T47D (cell line): ENCODE data around the gene AIF1L.

ENCODE experiments used
- DNase-seq, 2 experiments: peaks; one replicate each; pipeline versions ENCODE4 v3.0.0 to v3.0.0-alpha.2; 2011 to 2012; ENCODE audit warnings: low read depth in 1 of 2, low spot score in 1 of 2
- JUND ChIP-seq: IDR thresholded peaks from 2 replicates; pipeline ENCODE4 v1.6.1; 2012; ENCODE audit warnings: low read depth
- in situ Hi-C: cut with HindIII; loops from 2 replicates; pipeline ENCODE4 v1.10.0; 2016; ENCODE audit warnings: low sequenced_read_pairs, low pct_unique_long_range_greater_than_20kb

AIF1L gene

GRCh38 chr9:131122158-131122557 lies 25.8 kb downstream of the AIF1L start:
- no peak for DNase-seq
- in situ Hi-C loops = no loop called here
- TF ChIP-seq JUND = no peak

- DNase-seq = no peak
- no peak for TF ChIP-seq JUND
- in situ Hi-C loops = no loop called here
Observed at GRCh38 chr9:131125038-131125287, 28.6 kb downstream of the AIF1L start.

- peak; percentile 98 to 99 for DNase-seq
- in situ Hi-C loops = no loop called here
- no peak for TF ChIP-seq JUND
Observed at GRCh38 chr9:131125288-131126058, 29.1 kb downstream of the AIF1L start, which contains the start of gene NUP214. NUP214 (plus strand) TSS chr9:131125586; CDS start chr9:131125705, 119 bp downstream.

DNA sequence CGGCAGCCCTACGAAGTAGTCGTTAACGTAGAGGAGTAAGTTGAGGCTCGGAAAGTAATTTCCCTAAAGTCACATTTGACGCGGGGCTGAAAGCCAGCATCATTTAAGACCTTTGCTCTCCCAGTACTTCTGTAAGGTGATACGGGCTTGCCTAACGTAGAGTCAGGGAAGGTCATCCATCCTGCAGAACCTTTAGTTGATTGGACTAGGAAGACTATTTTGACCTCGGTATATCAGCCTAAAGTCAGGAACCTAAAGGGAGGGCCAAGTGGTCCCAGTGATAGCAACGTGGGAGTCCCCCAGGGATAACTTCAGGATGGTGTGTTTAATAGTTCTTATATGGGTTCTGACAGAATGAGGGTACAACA lies 29.7 kb downstream of the AIF1L start:
- no peak for TF ChIP-seq JUND
- in situ Hi-C loops = no loop called here

GRCh38 chr9:131129183-131129582 lies 32.9 kb downstream of the AIF1L start:
- no peak for DNase-seq
- TF ChIP-seq JUND = no peak
- in situ Hi-C loops = no loop called here

More for the DNA sequence above, 29.7 kb downstream of the AIF1L start:
- no peak for DNase-seq

DNA sequence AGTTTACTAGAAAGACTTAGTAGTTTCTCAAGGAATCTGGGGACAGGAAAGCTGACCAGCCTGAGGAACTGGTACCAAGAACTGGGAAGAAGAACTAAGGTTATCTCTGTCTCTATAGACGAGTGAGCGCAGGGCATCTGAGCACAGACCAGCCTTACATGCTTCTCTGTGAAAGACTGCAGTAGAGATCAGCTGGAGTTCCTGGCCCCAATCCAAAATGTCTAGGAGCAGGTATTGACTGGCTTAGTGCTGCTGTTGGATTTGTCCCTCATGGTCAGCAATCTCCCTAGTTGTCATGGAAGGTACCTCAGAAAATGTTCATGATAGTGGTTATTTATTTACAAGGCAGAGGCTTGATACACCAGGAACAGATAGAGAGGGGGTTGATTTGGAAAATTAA lies 42.3 kb downstream of the AIF1L start:
- in situ Hi-C loops = no loop called here

DNA sequence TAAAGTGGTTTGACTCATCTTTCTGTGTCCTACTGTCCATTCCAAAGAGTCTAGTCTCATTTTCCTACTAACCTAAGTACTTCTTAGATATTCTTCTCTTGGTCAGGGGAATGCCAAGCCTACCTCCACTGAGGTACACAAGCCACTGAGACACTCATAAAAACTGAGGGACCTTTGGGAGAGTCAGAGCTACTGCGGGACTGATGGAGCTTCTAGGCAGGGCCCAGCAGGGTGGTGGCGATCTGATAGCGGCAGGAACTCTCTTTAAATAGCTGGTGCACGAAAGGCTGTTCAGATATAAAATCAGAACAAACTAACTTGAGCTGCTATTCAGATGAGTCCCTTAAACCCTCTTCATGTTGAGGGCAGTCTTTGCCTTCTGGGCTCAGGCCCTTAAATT lies 43.8 kb downstream of the AIF1L start:
- in situ Hi-C loops = no loop called here
- no peak for TF ChIP-seq JUND
- no peak for DNase-seq

More for the DNA sequence above, 42.3 kb downstream of the AIF1L start:
- DNase-seq = no peak
- no peak for TF ChIP-seq JUND

DNA sequence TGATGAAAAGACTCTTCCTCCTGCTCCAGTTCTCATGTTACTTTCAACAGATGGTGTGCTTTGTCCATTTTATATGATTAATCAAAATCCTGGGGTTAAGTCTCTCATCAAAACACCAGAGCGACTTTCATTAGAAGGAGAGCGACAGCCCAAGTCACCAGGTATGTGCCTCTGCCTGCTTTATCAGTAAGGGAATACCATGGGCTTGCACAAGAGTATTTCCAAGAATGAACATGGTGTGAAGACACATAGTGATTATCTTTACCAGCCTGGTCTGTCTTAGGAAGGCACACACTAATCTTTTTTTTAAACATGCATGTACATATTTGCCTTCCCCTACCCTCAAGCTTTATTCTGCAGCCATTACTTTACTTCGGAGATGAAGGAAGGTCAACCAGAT lies 44.2 kb downstream of the AIF1L start:
- TF ChIP-seq JUND = no peak
- no peak for DNase-seq
- in situ Hi-C loops = no loop called here

DNA sequence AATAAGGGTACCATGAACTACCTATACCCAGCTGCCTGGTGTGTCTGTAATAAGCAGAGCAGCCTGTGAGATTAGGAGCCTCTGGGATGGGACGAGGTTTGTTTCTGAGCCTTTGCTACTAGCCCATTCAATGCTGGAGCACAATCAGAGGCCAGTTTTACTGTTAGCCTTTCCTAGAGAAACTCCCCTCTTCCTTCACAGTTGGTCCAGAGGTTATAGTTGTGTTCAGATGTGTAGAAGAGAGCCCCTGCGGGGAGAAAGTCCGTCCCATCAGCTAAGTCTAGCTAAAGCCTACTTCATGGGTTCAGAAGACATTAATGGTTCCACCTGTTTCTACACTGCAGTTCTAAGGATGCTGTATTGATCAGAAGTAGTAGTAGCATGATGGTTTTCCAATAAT lies 45.8 kb downstream of the AIF1L start:
- DNase-seq = no peak
- in situ Hi-C loops = no loop called here
- no peak for TF ChIP-seq JUND

GRCh38 chr9:131144201-131144600 lies 47.9 kb downstream of the AIF1L start:
- no peak for DNase-seq
- no peak for TF ChIP-seq JUND
- in situ Hi-C loops = no loop called here

- TF ChIP-seq JUND = no peak
- DNase-seq = no peak
Observed at GRCh38 chr9:131145245-131145644, 48.9 kb downstream of the AIF1L start.

DNA sequence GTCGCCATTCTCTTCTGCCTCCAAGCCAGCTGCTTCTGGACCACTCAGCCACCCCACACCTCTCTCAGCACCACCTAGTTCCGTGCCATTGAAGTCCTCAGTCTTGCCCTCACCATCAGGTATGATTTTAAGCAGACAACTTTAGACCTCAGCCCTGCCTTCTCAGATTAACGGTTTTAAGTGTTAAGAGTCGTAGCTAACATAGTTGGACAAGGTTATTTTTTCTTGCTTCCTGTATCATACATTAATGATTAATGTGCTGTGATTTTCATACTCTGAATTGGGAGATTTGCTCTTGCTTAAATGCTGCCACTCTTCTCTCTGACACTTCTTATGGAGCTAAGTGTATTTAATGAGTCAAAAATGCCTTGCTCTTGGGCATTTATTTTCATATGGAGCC lies 49.9 kb downstream of the AIF1L start:
- in situ Hi-C loops = no loop called here
- no peak for DNase-seq
- TF ChIP-seq JUND = no peak

More at GRCh38 chr9:131145245-131145644, 48.9 kb downstream of the AIF1L start:
- in situ Hi-C loops = no loop called here

GRCh38 chr9:131148276-131148675 lies 51.9 kb downstream of the AIF1L start:
- no peak for DNase-seq
- in situ Hi-C loops = no loop called here
- no peak for TF ChIP-seq JUND

GRCh38 chr9:131148966-131149687 lies 52.8 kb downstream of the AIF1L start:
- no peak for TF ChIP-seq JUND
- in situ Hi-C loops = no loop called here
- no peak for DNase-seq
